Right ventricle myocardium inferior (tissue), 1 donor: ENCODE measurements around the gene APOH. TPM values are rescaled to one million over a fixed set of nuclear protein-coding genes. Genes with fewer than 3 reads are reported as not detected.

Source experiments
- ATAC-seq: fragments of 200-7000 bp; cut with Tn5 transposase; one replicate; pipeline ENCODE4 v1.9.1; 2020; ENCODE audit warnings: mild to moderate bottlenecking, moderate library complexity
- DNase-seq: peaks from one replicate; pipeline ENCODE4 v3.0.0; 2021; ENCODE audit errors: missing footprints
- intact Hi-C: fragments of 100-400 bp; cut with DNase I; formaldehyde crosslinking; loops from one replicate; pipeline ENCODE4 v1.11.0; 2022
- total RNA-seq: library from RNA; stranded (reverse); fragmentation: NEBNext Ultra II Directional; extraction: Animal tissue kit (Norgen Biotek cat#: 25700); gene quantifications from one replicate; pipeline ENCODE4 v1.2.1, GENCODE V29; 2021
- donor health status: DM: no; HTN: yes; CAD: no; lungs with severe emphysema.

Gene APOH
- total RNA-seq, 1 donor from 2014 or later: not detected

DNA sequence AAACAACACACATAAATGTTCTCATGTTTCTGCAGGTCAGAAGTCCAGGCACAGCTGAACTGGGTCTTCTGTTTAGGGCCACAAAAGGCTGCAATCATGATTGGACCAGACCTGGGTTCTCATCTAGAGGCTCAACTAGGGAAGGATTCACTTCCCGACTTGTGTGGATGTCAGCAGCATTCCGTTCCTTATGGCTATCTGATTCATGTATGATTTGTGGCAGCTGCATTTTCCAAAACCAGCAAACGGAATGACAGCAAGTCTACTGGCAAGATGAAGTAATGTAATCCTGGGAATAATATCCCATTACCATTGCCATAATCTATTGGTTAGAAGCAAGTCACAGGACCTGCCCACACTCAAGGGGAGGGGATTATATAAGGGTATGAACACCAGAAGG, 59.4 kb downstream of the APOH start:
- ATAC-seq (no peak), DNase-seq (no peak)
- intact Hi-C loops: loop anchor here (2.0 to 10.0 kb wide), 3 partner anchors 615 to 939 kb away; no protein-coding TSS in a partner anchor

DNA sequence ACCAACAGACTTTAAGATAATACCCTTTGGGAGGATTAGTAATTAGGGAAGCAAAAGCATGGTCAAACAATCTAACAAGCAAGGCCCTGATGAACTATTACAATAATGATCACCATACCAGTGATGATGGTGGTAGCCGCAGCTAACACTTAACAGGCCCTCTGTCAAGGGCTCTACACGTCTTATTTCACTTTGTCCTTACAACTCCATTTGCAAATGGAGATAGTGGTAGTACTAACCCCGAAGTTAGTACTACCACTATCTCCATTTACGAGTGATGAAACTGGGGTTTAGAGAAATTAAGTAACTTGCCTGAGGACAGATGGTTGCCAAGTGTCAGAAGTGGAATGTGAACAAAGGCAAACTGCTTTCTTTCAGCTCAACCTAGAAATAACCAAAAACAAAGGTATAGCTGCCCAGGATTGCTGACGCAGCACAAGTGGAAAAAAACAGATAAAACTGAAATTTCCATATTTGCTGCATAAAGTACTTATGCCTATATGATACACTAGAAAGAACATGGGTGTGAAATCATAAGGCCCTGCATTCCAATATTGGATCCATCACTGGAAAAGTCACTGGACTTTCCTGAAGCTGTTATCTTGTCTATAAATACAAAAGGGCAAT, 61.9 kb downstream of the APOH start:
- DNase-seq (no peak), ATAC-seq (no peak)
- intact Hi-C loops: loop anchor here (5.0 to 10.0 kb wide), 2 partner anchors 613 to 875 kb away; no protein-coding TSS in a partner anchor

DNA sequence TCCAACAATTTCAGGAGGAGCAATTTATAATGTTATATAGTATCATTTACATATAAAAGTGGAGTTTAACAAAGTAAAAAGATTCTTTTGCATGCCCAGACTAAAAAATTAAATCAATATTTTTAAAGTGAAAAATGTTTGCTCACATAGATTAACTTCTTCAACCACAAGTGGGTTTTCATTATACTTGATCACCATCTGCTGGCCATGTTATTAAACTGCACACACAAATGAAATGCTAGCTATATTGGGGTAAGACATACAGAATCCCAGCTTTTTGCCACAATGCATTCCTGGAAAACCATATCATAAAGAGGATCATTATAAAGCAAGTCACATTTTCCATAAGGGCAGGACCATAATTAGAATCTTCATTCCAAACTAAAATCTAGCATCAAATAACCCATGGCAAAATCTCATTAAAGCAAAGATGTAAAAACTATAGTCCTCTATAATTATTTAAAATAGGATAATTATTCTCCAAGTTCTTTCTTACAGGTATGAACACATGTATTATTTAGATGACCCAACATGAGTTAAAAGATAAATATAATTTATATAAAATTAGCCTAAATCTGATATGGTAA, 63.6 kb downstream of the APOH start:
- DNase-seq: no peak
- intact Hi-C loops: loop anchor here (5.0 to 10.0 kb wide), 2 partner anchors 611 to 873 kb away; no protein-coding TSS in a partner anchor
- no peak for ATAC-seq

Other genes with a start within 250 kb of the APOH start
- gene CEP112, start 37.3 kb downstream of the APOH start, total RNA-seq: 26.0 TPM
- gene PRKCA, start 73.2 kb upstream of the APOH start, total RNA-seq: 6.9 TPM